Measurements from ENCODE around the gene PSMG3.

Gene PSMG3

DNA sequence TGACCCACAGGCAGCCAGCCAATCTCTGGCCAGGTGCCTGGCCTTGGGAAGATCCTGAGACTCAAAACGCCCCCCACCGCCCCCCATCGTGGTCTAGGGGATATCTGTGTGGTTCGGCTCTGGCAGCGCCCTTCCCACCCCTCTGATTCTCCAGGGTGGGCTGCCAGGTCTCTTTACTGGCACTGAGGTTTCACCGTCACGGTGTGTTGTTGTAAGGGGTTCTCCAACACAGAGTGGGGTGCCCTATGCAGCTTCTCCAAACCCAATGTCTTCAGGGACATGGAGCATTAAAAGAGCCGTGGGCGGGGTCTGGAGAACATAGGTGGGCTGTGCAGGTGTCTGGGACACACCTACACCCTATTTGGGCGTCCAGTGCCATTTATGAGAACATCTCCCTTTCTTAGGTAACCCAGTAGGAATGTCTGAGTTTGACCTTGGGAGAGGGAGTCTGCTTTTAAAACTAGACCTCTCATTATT lies 37.8 kb downstream of the PSMG3 start:
- H3K27ac ChIP-seq (ENCODE audit: low read depth, low read length) = peak overlapping the region; percentile 52
- no peak for TF ChIP-seq EZH2phosphoT487 (conservative IDR thresholded peaks at IDR 0.05; ENCODE audit: low read length)
- TF ChIP-seq, protein P1, sequence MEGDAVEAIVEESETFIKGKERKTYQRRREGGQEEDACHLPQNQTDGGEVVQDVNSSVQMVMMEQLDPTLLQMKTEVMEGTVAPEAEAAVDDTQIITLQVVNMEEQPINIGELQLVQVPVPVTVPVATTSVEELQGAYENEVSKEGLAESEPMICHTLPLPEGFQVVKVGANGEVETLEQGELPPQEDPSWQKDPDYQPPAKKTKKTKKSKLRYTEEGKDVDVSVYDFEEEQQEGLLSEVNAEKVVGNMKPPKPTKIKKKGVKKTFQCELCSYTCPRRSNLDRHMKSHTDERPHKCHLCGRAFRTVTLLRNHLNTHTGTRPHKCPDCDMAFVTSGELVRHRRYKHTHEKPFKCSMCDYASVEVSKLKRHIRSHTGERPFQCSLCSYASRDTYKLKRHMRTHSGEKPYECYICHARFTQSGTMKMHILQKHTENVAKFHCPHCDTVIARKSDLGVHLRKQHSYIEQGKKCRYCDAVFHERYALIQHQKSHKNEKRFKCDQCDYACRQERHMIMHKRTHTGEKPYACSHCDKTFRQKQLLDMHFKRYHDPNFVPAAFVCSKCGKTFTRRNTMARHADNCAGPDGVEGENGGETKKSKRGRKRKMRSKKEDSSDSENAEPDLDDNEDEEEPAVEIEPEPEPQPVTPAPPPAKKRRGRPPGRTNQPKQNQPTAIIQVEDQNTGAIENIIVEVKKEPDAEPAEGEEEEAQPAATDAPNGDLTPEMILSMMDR (IDR thresholded peaks at IDR 0.05; ENCODE audit: insufficient read depth, low read length, poor library complexity, severe bottlenecking) = no peak
- no peak overlapping the region for H2AFZ ChIP-seq (ENCODE audit: low read depth, low read length, severe bottlenecking)
- H3K79me2 ChIP-seq (ENCODE audit: insufficient read depth, low read length) = peaks cover 59% of the 10 kb centered on the region
- no peaks in the 10 kb centered on the region for H3K9me2 ChIP-seq (replicated peaks; ENCODE audit: insufficient read depth, low read length)
- H4K20me1 ChIP-seq (ENCODE audit: low read depth, low read length) = peaks cover 5% of the 10 kb centered on the region; the same call in 1 of the 2 replicates
- H3K4me3 ChIP-seq (ENCODE audit: insufficient read depth, low read length, poor library complexity, severe bottlenecking) = peak overlapping the region; percentile 72
- no peaks in the 10 kb centered on the region for H3K9me3 ChIP-seq (ENCODE audit: insufficient read depth, low read length)
- H3K9ac ChIP-seq (ENCODE audit: low read length) = peak overlapping the region; percentile 78
- no peaks in the 10 kb centered on the region for H3K36me3 ChIP-seq (ENCODE audit: low read length)
- H3F3A ChIP-seq (ENCODE audit: insufficient read depth) = 0 out of 2 replicates have a peak, but pooled peaks cover 5% of the 10 kb centered on the region
- H3K27me3 ChIP-seq (ENCODE audit: low read length) = no peaks in the 10 kb centered on the region
- peak overlapping the region; percentile 71 for H3K4me2 ChIP-seq (ENCODE audit: low read depth, low read length, poor library complexity, severe bottlenecking)

DNA sequence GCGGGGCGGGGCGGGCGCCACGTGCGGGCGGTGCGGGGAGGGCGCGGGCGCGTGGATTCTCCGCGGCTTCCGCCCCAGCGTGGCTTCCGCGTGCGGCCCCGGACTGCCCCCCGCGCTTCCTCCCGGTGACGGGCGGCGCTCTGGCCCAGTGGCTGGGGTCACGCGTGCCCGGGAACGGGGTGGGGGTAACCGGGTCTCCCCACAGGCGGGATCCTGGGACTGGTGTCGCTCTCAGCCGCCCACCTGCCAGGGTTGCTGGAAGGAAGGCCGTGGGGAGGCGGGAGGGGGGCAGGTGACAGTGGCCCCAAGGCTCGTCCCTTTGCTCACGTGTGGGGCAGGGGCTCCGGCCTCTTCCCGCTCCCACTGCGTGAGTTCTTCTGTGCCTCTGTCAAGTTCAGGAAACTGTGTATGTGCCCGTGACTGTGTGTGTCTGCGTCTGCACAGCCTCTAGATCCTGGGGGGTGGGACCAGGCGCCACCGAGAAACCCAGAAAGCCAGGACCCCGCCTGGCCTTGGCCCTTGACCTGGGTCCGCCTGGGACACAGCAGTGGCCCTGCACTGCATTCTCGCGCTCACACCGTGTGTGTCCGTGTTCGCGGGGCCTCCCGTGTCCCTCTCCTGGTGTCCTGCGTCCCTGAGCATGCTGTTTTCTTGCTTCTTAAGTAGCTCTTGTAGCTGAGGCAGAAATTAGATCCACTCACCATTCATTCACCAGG lies 38.4 kb downstream of the PSMG3 start:
- Histone ChIP-seq H3K9me2 (replicated peaks; ENCODE audit: insufficient read depth, low read length) (no peaks in the 10 kb centered on the region), H4K20me1 (ENCODE audit: low read depth, low read length) (peaks cover 2% of the 10 kb centered on the region; the same call in 1 of the 2 replicates), H3K79me2 (ENCODE audit: insufficient read depth, low read length) (peaks cover 53% of the 10 kb centered on the region), H3K27me3 (ENCODE audit: low read length) (no peaks in the 10 kb centered on the region), H3K36me3 (ENCODE audit: low read length) (no peaks in the 10 kb centered on the region), H3K4me3 (ENCODE audit: insufficient read depth, low read length, poor library complexity, severe bottlenecking) (peak overlapping the region; percentile 72), H3K27ac (ENCODE audit: low read depth, low read length) (peak overlapping the region; percentile 52), H2AFZ (ENCODE audit: low read depth, low read length, severe bottlenecking) (no peak overlapping the region), H3K9ac (ENCODE audit: low read length) (peak overlapping the region; percentile 78), H3K4me2 (ENCODE audit: low read depth, low read length, poor library complexity, severe bottlenecking) (peak overlapping the region; percentile 71), H3K9me3 (ENCODE audit: insufficient read depth, low read length) (no peaks in the 10 kb centered on the region), H3F3A (ENCODE audit: insufficient read depth) (0 out of 2 replicates have a peak, but pooled peaks cover 5% of the 10 kb centered on the region)
- TF ChIP-seq EZH2phosphoT487 (conservative IDR thresholded peaks at IDR 0.05; ENCODE audit: low read length) = no peak
- TF ChIP-seq, protein P1 (IDR thresholded peaks at IDR 0.05; ENCODE audit: insufficient read depth, low read length, poor library complexity, severe bottlenecking) = no peak

DNA sequence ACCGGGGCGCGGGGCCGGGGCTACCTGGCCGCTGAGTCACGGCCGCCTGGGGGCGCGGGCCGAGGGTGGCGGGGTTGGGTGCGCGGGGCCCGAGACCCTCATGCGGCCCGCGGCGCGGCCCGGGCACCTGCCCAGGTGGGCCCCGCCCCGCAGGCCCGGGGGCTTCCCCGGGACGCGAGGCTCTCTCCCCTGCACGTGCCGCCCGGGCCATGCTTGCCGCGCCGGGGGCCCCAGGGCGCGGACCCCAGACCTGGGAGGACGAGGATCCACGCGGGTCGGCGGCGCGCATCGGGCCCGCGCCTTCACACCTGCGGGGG lies 38.9 kb downstream of the PSMG3 start:
- Histone ChIP-seq H3K36me3 (ENCODE audit: low read length) (no peaks in the 10 kb centered on the region), H2AFZ (ENCODE audit: low read depth, low read length, severe bottlenecking) (no peak overlapping the region), H3K4me2 (ENCODE audit: low read depth, low read length, poor library complexity, severe bottlenecking) (peak overlapping the region; percentile 71), H3F3A (ENCODE audit: insufficient read depth) (0 out of 2 replicates have a peak, but pooled peaks cover 5% of the 10 kb centered on the region), H3K27ac (ENCODE audit: low read depth, low read length) (peak overlapping the region; percentile 52; the same call in 1 of the 2 replicates), H3K27me3 (ENCODE audit: low read length) (no peaks in the 10 kb centered on the region), H3K9me2 (replicated peaks; ENCODE audit: insufficient read depth, low read length) (no peaks in the 10 kb centered on the region), H3K9me3 (ENCODE audit: insufficient read depth, low read length) (no peaks in the 10 kb centered on the region), H3K79me2 (ENCODE audit: insufficient read depth, low read length) (peaks cover 48% of the 10 kb centered on the region), H3K4me3 (ENCODE audit: insufficient read depth, low read length, poor library complexity, severe bottlenecking) (peak overlapping the region; percentile 72), H3K9ac (ENCODE audit: low read length) (peak overlapping the region; percentile 78), H4K20me1 (ENCODE audit: low read depth, low read length) (no peaks in the 10 kb centered on the region)
- TF ChIP-seq, protein P1 (IDR thresholded peaks at IDR 0.05; ENCODE audit: insufficient read depth, low read length, poor library complexity, severe bottlenecking) = no peak
- TF ChIP-seq EZH2phosphoT487 (conservative IDR thresholded peaks at IDR 0.05; ENCODE audit: low read length) = no peak
